ENCODE results near the gene C6orf120.
"Not testable (repeated sequence)": the region's sequence is repeated elsewhere in the genome, so short reads cannot be mapped to it uniquely, and the experiment has no call there.

C6orf120 gene

GRCh38 chr6:169685860-169686259 is 16.1 kb upstream of the C6orf120 start:
- Histone ChIP-seq H4K8ac (ENCODE audit: low read depth, low read length) (no peak overlapping the region), H2BK15ac (replicated peaks; ENCODE audit: low read depth) (no peak overlapping the region), H3K9ac (ENCODE audit: low read length) (no peak overlapping the region), H3K4me1 (ENCODE audit: control insufficient read depth, low read depth, low read length) (no peaks in the 10 kb centered on the region), H3K4me3 (ENCODE audit: low read length) (no peak overlapping the region), H3K27me3 (ENCODE audit: insufficient read depth, low read length, poor library complexity) (no peaks in the 10 kb centered on the region), H3K4ac (ENCODE audit: low read depth, low read length) (no peak overlapping the region), H3K4me2 (ENCODE audit: low read length) (no peak overlapping the region), H2BK5ac (ENCODE audit: low read length) (no peak overlapping the region), H3K56ac (ENCODE audit: low read length) (no peak overlapping the region), H4K5ac (ENCODE audit: low read length) (no peak overlapping the region), H3K79me1 (ENCODE audit: low read length) (peaks cover 18% of the 10 kb centered on the region), H3K36me3 (ENCODE audit: control insufficient read depth, insufficient read depth, low read length) (peaks cover 10% of the 10 kb centered on the region), H3K79me2 (ENCODE audit: control insufficient read depth, insufficient read depth, low read length) (peaks cover 7% of the 10 kb centered on the region), H3K23ac (ENCODE audit: low read length) (no peak overlapping the region), H3K18ac (ENCODE audit: low read length) (no peak overlapping the region), H2AK5ac (ENCODE audit: low read length) (no peak overlapping the region), H3K27ac (ENCODE audit: low read depth, low read length) (no peak overlapping the region), H2BK120ac (ENCODE audit: low read depth, low read length) (no peak overlapping the region)
- no CpG with 5 or more reads among the region's 2 CpGs for WGBS (ENCODE audit: extremely low coverage, insufficient coverage, low lambda C conversion rate)
- no peak for DNase-seq

GRCh38 chr6:169689287-169689686 is 12.6 kb upstream of the C6orf120 start:
- Histone ChIP-seq H3K4ac (ENCODE audit: low read depth, low read length) (no peak overlapping the region), H2AK5ac (ENCODE audit: low read length) (no peak overlapping the region), H3K4me1 (ENCODE audit: control insufficient read depth, low read depth, low read length) (peaks cover 2% of the 10 kb centered on the region), H3K27me3 (ENCODE audit: insufficient read depth, low read length, poor library complexity) (no peaks in the 10 kb centered on the region), H3K79me1 (ENCODE audit: low read length) (peaks cover 11% of the 10 kb centered on the region), H3K4me2 (ENCODE audit: low read length) (no peak overlapping the region), H3K36me3 (ENCODE audit: control insufficient read depth, insufficient read depth, low read length) (peaks cover 10% of the 10 kb centered on the region), H3K18ac (ENCODE audit: low read length) (no peak overlapping the region), H2BK5ac (ENCODE audit: low read length) (no peak overlapping the region), H4K8ac (ENCODE audit: low read depth, low read length) (no peak overlapping the region), H3K79me2 (ENCODE audit: control insufficient read depth, insufficient read depth, low read length) (peaks cover 12% of the 10 kb centered on the region), H3K9ac (ENCODE audit: low read length) (no peak overlapping the region), H3K27ac (ENCODE audit: low read depth, low read length) (peak overlapping the region; percentile 80), H4K5ac (ENCODE audit: low read length) (no peak overlapping the region), H3K23ac (ENCODE audit: low read length) (no peak overlapping the region), H3K4me3 (ENCODE audit: low read length) (no peak overlapping the region), H2BK15ac (replicated peaks; ENCODE audit: low read depth) (no peak overlapping the region), H2BK120ac (ENCODE audit: low read depth, low read length) (no peak overlapping the region), H3K56ac (ENCODE audit: low read length) (peak overlapping the region; percentile 17)
- WGBS (ENCODE audit: extremely low coverage, insufficient coverage, low lambda C conversion rate), result no CpG with 5 or more reads among the region's 6 CpGs
- no peak for DNase-seq

- Histone ChIP-seq H3K18ac (ENCODE audit: low read length) (no peak overlapping the region), H2BK5ac (ENCODE audit: low read length) (no peak overlapping the region), H4K8ac (ENCODE audit: low read depth, low read length) (no peak overlapping the region), H3K36me3 (ENCODE audit: control insufficient read depth, insufficient read depth, low read length) (peaks cover 10% of the 10 kb centered on the region), H3K4ac (ENCODE audit: low read depth, low read length) (no peak overlapping the region), H3K23ac (ENCODE audit: low read length) (no peak overlapping the region), H3K27me3 (ENCODE audit: insufficient read depth, low read length, poor library complexity) (no peaks in the 10 kb centered on the region), H3K4me2 (ENCODE audit: low read length) (no peak overlapping the region), H2BK15ac (replicated peaks; ENCODE audit: low read depth) (no peak overlapping the region), H3K4me3 (ENCODE audit: low read length) (no peak overlapping the region), H4K5ac (ENCODE audit: low read length) (no peak overlapping the region), H3K27ac (ENCODE audit: low read depth, low read length) (no peak overlapping the region), H3K4me1 (ENCODE audit: control insufficient read depth, low read depth, low read length) (peaks cover 2% of the 10 kb centered on the region), H2BK120ac (ENCODE audit: low read depth, low read length) (no peak overlapping the region), H3K79me2 (ENCODE audit: control insufficient read depth, insufficient read depth, low read length) (peaks cover 15% of the 10 kb centered on the region), H3K56ac (ENCODE audit: low read length) (no peak overlapping the region), H2AK5ac (ENCODE audit: low read length) (no peak overlapping the region), H3K9ac (ENCODE audit: low read length) (no peak overlapping the region), H3K79me1 (ENCODE audit: low read length) (peaks cover 17% of the 10 kb centered on the region)
- DNase-seq, result no peak
- WGBS (ENCODE audit: extremely low coverage, insufficient coverage, low lambda C conversion rate), result no CpG with 5 or more reads among the region's 2 CpGs
Measured at GRCh38 chr6:169691260-169691659, 10.7 kb upstream of the C6orf120 start.

GRCh38 chr6:169692516-169692915 is 9.4 kb upstream of the C6orf120 start:
- WGBS (ENCODE audit: extremely low coverage, insufficient coverage, low lambda C conversion rate), result no CpG with 5 or more reads among the region's 3 CpGs
- Histone ChIP-seq H3K36me3 (ENCODE audit: control insufficient read depth, insufficient read depth, low read length) (peaks cover 10% of the 10 kb centered on the region), H2BK5ac (ENCODE audit: low read length) (no peak overlapping the region), H2AK5ac (ENCODE audit: low read length) (no peak overlapping the region), H4K8ac (ENCODE audit: low read depth, low read length) (no peak overlapping the region), H3K79me2 (ENCODE audit: control insufficient read depth, insufficient read depth, low read length) (peaks cover 15% of the 10 kb centered on the region), H3K4ac (ENCODE audit: low read depth, low read length) (no peak overlapping the region), H3K79me1 (ENCODE audit: low read length) (peaks cover 18% of the 10 kb centered on the region), H3K4me3 (ENCODE audit: low read length) (no peak overlapping the region), H3K27me3 (ENCODE audit: insufficient read depth, low read length, poor library complexity) (no peaks in the 10 kb centered on the region), H3K4me1 (ENCODE audit: control insufficient read depth, low read depth, low read length) (peaks cover 2% of the 10 kb centered on the region), H3K18ac (ENCODE audit: low read length) (no peak overlapping the region), H2BK120ac (ENCODE audit: low read depth, low read length) (no peak overlapping the region), H3K23ac (ENCODE audit: low read length) (no peak overlapping the region), H3K9ac (ENCODE audit: low read length) (no peak overlapping the region), H2BK15ac (replicated peaks; ENCODE audit: low read depth) (no peak overlapping the region), H3K56ac (ENCODE audit: low read length) (peak overlapping the region; percentile 18), H3K4me2 (ENCODE audit: low read length) (no peak overlapping the region), H4K5ac (ENCODE audit: low read length) (no peak overlapping the region), H3K27ac (ENCODE audit: low read depth, low read length) (peak overlapping the region; percentile 47)
- no peak for DNase-seq

- no peak overlapping the region for H3K23ac ChIP-seq (ENCODE audit: low read length)
- H3K79me2 ChIP-seq (ENCODE audit: control insufficient read depth, insufficient read depth, low read length), result peaks cover 24% of the 10 kb centered on the region
- no peak overlapping the region for H2BK120ac ChIP-seq (ENCODE audit: low read depth, low read length)
- H3K4ac ChIP-seq (ENCODE audit: low read depth, low read length), result no peak overlapping the region
- H3K4me2 ChIP-seq (ENCODE audit: low read length), result no peak overlapping the region
- no peak overlapping the region for H3K4me3 ChIP-seq (ENCODE audit: low read length)
- H2BK15ac ChIP-seq (replicated peaks; ENCODE audit: low read depth), result no peak overlapping the region
- no peak overlapping the region for H4K5ac ChIP-seq (ENCODE audit: low read length)
- no peak for DNase-seq
- H4K8ac ChIP-seq (ENCODE audit: low read depth, low read length), result no peak overlapping the region
- no peak overlapping the region for H2BK5ac ChIP-seq (ENCODE audit: low read length)
- no peak overlapping the region for H3K9ac ChIP-seq (ENCODE audit: low read length)
- WGBS (ENCODE audit: extremely low coverage, insufficient coverage, low lambda C conversion rate), result no CpG with 5 or more reads among the region's 5 CpGs
- no peak overlapping the region for H2AK5ac ChIP-seq (ENCODE audit: low read length)
- no peak overlapping the region for H3K56ac ChIP-seq (ENCODE audit: low read length)
- peaks cover 22% of the 10 kb centered on the region for H3K79me1 ChIP-seq (ENCODE audit: low read length)
- no peaks in the 10 kb centered on the region for H3K27me3 ChIP-seq (ENCODE audit: insufficient read depth, low read length, poor library complexity)
- H3K36me3 ChIP-seq (ENCODE audit: control insufficient read depth, insufficient read depth, low read length), result peaks cover 1% of the 10 kb centered on the region
- peaks cover 3% of the 10 kb centered on the region for H3K4me1 ChIP-seq (ENCODE audit: control insufficient read depth, low read depth, low read length)
- no peak overlapping the region for H3K27ac ChIP-seq (ENCODE audit: low read depth, low read length)
- no peak overlapping the region for H3K18ac ChIP-seq (ENCODE audit: low read length)
Measured at GRCh38 chr6:169695131-169695530, 6.8 kb upstream of the C6orf120 start.

GRCh38 chr6:169697115-169697514 is 4.8 kb upstream of the C6orf120 start:
- peaks cover 33% of the 10 kb centered on the region for H3K79me2 ChIP-seq (ENCODE audit: control insufficient read depth, insufficient read depth, low read length)
- not testable (repeated sequence) for H3K4me3 ChIP-seq (ENCODE audit: low read length); H3K56ac ChIP-seq (ENCODE audit: low read length); H3K9ac ChIP-seq (ENCODE audit: low read length); H3K27ac ChIP-seq (ENCODE audit: low read depth, low read length); H2BK15ac ChIP-seq (replicated peaks; ENCODE audit: low read depth); H3K36me3 ChIP-seq (ENCODE audit: control insufficient read depth, insufficient read depth, low read length); H3K18ac ChIP-seq (ENCODE audit: low read length); H3K23ac ChIP-seq (ENCODE audit: low read length); H2BK5ac ChIP-seq (ENCODE audit: low read length); H3K4me1 ChIP-seq (ENCODE audit: control insufficient read depth, low read depth, low read length); H4K8ac ChIP-seq (ENCODE audit: low read depth, low read length); H3K27me3 ChIP-seq (ENCODE audit: insufficient read depth, low read length, poor library complexity); H3K4me2 ChIP-seq (ENCODE audit: low read length); H3K4ac ChIP-seq (ENCODE audit: low read depth, low read length); H4K5ac ChIP-seq (ENCODE audit: low read length); H2AK5ac ChIP-seq (ENCODE audit: low read length); H2BK120ac ChIP-seq (ENCODE audit: low read depth, low read length)
- no CpG with 5 or more reads among the region's 10 CpGs for WGBS (ENCODE audit: extremely low coverage, insufficient coverage, low lambda C conversion rate)
- peaks cover 30% of the 10 kb centered on the region for H3K79me1 ChIP-seq (ENCODE audit: low read length)
- peak; percentile 30 for DNase-seq

Data from mesendoderm (in vitro differentiated cells).